GOT3 (cell line): ENCODE data around the gene OPN5.

Experiments
- DNase-seq: peaks from one replicate; lab custom pipeline; 2025; ENCODE audit warnings: mixed read lengths; lab: John Stamatoyannopoulos, UW

Gene OPN5

GRCh38 chr6:47788498-47788884 lies 6.7 kb downstream of the OPN5 start:
- DNase-seq: no peak

GRCh38 chr6:47789553-47789952 lies 7.7 kb downstream of the OPN5 start:
- DNase-seq: no peak

DNA sequence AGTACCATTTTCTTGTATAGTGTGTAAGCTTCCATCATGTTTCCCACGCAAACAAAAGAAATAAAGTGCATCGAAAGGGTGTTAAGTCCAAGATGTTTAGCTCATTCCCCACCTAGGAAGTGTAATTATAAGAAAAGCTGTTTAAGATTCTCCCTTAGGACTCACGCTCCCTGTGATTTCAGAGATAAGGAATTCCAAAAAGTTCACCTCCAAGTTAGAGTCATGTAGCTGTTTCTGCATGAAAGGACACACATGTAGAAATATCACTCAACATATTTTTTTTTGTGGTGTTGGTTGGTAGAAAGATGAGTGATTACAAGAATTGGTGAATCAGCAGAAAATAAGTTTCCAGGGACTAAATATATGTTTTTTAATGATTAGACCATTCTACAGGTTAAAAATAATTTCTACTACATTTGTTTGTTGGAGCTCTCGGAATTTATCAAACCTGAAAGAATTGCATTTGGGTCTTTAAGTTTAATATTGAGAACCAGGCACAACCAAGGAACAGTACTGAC lies 10.4 kb downstream of the OPN5 start:
- no peak for DNase-seq

DNA sequence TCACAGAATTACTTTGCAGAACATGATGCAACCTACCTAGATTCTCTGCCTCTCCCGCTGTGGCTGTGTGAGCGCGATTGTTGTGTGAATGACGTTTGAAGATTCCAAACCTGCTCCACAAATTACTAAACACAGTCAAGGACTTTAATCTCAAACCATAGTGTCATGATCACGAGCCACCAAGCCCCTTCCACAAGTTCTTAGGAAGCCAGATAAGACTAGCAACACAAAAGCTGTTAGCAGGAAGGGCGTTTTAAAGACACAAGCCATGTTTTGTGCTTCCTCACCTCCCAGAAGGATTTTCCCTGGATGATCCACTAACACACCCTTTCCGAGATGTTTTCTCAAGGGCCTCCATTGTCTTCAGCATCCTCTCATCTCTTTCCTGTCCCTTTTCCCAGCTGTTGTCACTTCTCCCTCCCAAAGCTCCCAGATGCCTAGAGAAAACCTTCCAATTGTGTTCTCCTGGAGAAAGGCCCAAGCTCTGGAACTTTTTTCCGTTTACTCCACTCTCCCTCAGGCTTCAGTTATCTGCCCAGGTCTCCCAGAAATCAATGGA lies 12.8 kb downstream of the OPN5 start:
- no peak for DNase-seq

DNA sequence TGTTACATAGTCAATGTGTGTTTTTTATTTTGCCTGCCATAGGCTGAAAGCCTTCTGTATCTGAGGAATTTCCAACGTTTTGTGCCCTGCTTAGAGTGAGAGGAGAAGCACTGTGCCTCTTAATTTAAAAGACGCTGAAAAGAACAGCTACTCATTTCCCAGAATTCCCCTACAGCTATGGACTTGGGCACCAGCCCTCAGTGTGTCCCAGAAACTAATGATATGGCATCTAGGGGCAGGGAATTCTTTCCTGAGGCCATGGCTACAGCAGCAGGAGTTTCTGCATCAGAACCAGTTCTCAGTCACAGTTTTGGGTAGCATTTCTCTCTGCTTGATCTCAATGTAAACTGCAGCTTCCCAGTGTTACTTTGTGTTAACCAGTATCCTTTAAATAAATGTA lies 20.2 kb downstream of the OPN5 start:
- DNase-seq: no peak

DNA sequence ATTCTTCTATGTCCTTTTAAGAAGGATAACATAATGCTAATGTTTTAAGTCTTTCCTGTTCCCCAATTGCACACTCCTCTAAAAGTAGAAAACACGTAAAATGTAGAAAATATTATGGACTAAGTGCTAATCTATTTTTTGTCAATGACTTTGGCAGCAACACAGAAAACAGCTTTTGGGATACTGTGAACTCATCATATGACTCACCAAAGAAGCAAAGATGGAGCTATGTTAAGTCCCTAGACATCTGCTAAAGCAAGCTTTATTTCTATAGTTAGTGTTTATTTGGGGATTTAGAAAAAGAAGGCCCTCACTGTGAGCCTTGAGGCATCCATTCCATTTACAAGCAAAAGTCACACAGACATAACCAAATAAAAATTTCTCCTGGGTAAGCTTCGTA lies 23.0 kb downstream of the OPN5 start:
- DNase-seq: no peak

GRCh38 chr6:47809873-47810272 lies 28.0 kb downstream of the OPN5 start:
- no peak for DNase-seq

DNA sequence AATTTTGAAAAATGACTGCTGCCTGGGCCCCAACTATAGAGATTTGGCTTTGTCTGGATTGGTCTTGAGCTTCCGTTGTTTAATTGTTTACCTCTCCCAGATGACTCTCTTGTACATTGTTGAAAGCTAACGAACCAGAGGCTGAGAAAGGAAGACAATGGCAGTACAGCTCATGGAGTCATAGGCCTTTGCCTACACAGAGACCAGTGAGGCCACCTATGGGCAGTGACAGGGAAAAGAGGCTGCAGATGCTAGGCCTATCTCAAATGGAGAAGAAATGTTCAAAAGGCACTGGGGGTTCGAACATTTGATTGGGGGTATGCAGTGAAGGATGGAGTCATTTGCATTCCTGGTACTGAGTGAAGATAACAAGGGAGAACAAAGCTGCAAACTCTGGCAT lies 29.1 kb downstream of the OPN5 start:
- DNase-seq: no peak

- DNase-seq: no peak
Observed at GRCh38 chr6:47811443-47811842, 29.6 kb downstream of the OPN5 start.

GRCh38 chr6:47817749-47818148 lies 35.9 kb downstream of the OPN5 start:
- no peak for DNase-seq

- DNase-seq: no peak
Observed at GRCh38 chr6:47819461-47819860, 37.6 kb downstream of the OPN5 start.

DNA sequence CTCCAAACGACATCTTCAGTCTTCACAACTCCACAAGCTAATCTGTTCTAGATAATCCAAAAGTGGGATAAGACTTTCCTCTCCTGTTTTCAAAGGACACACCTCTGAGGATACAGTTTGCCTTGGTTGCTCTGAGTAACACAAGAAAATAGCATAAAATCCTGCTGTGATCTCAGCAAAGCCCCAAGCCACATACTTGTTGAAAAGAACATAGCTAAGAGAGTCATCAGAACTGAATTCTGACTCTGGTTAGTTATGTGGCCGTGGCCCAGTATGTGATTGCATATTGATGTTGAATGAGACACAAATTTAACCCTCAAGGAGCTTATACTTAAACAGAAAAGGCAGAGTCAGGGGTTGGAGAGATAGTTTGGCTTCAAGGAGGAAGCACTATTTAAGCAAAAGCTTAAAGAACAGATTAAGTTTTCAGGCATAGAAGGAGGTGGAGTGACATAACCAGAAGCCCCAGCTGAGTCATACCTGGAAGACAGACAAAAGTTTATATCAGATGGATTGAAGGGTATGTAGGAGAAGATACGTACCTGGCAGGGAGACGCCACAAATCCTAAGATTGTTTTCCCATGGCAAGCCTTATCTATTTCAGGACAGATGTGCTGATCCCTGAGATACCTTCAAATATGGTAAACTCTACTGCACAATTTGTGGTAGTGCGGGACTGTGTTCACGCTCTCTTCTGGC lies 41.2 kb downstream of the OPN5 start:
- DNase-seq: no peak

GRCh38 chr6:47832386-47833100 lies 50.7 kb downstream of the OPN5 start:
- DNase-seq: no peak

DNA sequence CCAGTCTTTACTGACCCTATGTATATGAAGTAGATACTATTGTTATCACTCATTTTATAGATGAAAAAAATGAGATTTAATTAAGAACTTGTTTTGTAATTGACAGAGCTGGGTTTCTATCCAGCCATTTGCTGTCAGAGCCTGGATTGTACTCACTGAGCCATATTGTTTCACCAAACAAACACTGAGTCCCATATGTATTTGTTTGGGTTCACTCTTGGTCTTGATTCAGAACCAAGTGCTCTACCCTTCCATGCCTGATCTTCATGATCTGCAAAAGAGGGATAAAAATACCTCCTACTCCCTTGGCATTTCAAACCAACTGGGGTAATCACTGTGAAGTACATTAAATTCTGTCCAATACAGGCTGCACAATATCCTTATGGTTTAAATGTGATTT lies 52.4 kb downstream of the OPN5 start:
- DNase-seq: no peak

- DNase-seq: no peak
Observed at GRCh38 chr6:47836046-47836445, 54.2 kb downstream of the OPN5 start.

DNA sequence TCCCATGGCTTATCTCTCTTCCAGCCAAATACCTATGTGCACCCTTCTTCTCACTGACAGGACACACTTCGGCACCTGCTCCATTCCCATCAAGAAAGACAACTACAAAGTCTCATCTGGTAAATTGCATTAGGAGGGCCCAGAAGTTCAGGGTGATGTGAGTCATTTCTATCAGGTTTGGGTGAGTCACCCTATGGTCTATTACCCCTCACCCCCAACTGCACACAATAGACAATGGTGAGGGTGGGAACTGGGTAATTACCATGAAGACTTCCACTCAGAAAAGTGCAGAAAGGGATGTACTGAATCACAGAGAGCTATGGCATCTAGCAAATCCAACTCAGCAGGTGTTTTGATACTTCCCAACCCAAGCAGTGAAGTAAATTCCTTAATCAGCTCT lies 54.8 kb downstream of the OPN5 start:
- no peak for DNase-seq

- DNase-seq: no peak
Observed at GRCh38 chr6:47839645-47840044, 57.8 kb downstream of the OPN5 start.

DNA sequence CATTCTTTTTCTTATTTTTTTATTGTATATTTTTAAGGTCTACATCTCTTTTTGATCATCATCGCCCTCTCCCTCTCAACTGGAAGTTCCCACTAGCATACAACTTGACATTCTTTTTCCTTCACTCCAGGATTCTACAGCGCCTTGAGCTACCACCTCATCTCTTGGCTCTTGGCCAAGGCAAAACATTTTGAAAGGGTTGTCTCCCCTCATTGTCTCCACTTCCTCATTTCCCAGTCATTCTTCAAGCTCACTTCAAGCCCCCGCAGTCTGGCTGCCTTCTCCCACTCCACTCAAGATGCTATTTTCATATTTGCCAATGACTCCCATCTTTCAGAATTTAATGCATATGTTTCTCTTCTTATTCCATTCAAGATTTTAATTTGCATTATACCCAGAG lies 63.0 kb downstream of the OPN5 start:
- no peak for DNase-seq

GRCh38 chr6:47846752-47847151 lies 64.9 kb downstream of the OPN5 start:
- no peak for DNase-seq

GRCh38 chr6:47851091-47851490 lies 69.3 kb downstream of the OPN5 start:
- DNase-seq: no peak

DNA sequence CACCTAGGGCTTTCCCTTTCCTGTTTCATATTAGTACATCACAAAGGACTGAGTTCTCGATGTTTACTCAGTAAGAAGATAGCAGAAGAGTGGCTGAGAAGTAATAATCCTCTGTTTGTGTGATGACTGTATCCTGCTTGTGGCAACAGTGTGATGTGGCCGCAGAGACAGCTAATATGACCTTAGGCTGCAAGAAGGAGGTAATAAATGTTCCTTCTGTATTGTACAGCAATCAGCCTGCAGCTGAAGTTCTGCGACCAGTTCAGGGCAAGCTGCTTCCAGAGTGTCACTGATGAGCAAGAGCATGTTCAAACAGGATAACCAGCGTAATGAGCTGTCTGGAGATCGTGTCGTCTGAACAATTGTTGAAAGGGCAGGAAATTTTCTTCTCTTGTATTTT lies 70.9 kb downstream of the OPN5 start:
- no peak for DNase-seq

- no peak for DNase-seq
Observed at GRCh38 chr6:47853766-47854165, 71.9 kb downstream of the OPN5 start.

DNA sequence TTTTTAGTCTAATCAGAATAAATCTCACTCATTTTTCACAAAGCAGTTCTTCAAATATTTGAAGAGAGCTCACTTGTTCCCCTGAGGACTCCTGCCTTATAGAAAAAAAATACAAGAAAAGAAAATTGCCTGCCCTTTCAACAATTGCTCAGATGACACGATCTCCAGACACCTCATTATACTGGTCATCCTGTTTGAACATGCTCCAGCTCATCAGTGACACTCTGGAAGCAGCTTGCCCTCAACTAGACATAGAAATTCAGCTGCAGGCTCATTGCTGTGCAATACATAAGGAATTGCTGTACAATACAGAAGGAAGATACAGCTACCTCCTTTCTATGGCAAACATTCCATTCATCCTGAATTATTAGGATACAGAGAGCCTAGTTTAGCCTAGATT lies 73.1 kb downstream of the OPN5 start:
- DNase-seq: no peak
